DOHH2 (cell line): ENCODE results near the gene PI3.

Experiments used
- H3F3A ChIP-seq: fragments of 200-600 bp; sonication (generic), shearing (Covaris generic); 2 replicates; pipeline ENCODE4 v1.6.0; 2016; ENCODE audit warnings: antibody characterized with exemption, mild to moderate bottlenecking; ENCODE audit not compliant: control insufficient read depth, insufficient read depth
- H3K27ac ChIP-seq: fragments of 200-600 bp; sonication (generic); 2 replicates; pipeline ENCODE4 v1.5.1; 2014; ENCODE audit warnings: low read depth, mild to moderate bottlenecking, low read length, moderate library complexity
- H3K27me3 ChIP-seq: fragments of 200-600 bp; sonication (generic); 2 replicates; pipeline ENCODE4 v1.6.1; 2014; ENCODE audit warnings: mild to moderate bottlenecking, low read length, mixed read lengths; ENCODE audit not compliant: control insufficient read depth
- H3K36me3 ChIP-seq: fragments of 200-600 bp; sonication (generic); 2 replicates; pipeline ENCODE4 v1.6.1; 2014; ENCODE audit warnings: mild to moderate bottlenecking, low read length, moderate library complexity, mixed read lengths; ENCODE audit not compliant: control insufficient read depth
- H3K4me1 ChIP-seq: fragments of 200-600 bp; sonication (generic); 2 replicates; pipeline ENCODE4 v1.6.1; 2014; ENCODE audit warnings: mild to moderate bottlenecking, low read length, mixed read lengths; ENCODE audit not compliant: control insufficient read depth
- H3K4me2 ChIP-seq: fragments of 200-600 bp; sonication (generic); 2 replicates; pipeline ENCODE4 v1.6.0; 2014; ENCODE audit warnings: mild to moderate bottlenecking, low read length, moderate library complexity
- H3K4me3 ChIP-seq: fragments of 200-600 bp; sonication (generic); 2 replicates; pipeline ENCODE4 v1.5.1; 2014; ENCODE audit warnings: mild to moderate bottlenecking, low read length, mixed read lengths
- H3K79me2 ChIP-seq: fragments of 200-600 bp; sonication (generic); 2 replicates; pipeline ENCODE4 v1.6.1; 2014; ENCODE audit warnings: mild to moderate bottlenecking, low read length, mixed read lengths; ENCODE audit not compliant: control insufficient read depth
- H3K9me2 ChIP-seq: fragments of 200-600 bp; sonication (generic); replicated peaks from 2 replicates; pipeline ENCODE4 v1.6.1; 2014; ENCODE audit warnings: mild to moderate bottlenecking, low read length, mixed read lengths; ENCODE audit not compliant: control insufficient read depth
- H3K9me3 ChIP-seq: fragments of 200-600 bp; sonication (generic); 2 replicates; pipeline ENCODE4 v1.6.1; 2014; ENCODE audit warnings: antibody characterized with exemption, low read length, mixed read lengths; ENCODE audit not compliant: control insufficient read depth, insufficient read depth
- H4K20me1 ChIP-seq: fragments of 200-600 bp; sonication (generic); 2 replicates; pipeline ENCODE4 v1.6.0; 2014; ENCODE audit warnings: low read depth, mild to moderate bottlenecking, antibody characterized with exemption, low read length, moderate library complexity; ENCODE audit not compliant: control insufficient read depth, insufficient read depth
- CTCF ChIP-seq: fragments of 200-600 bp; sonication (generic); IDR thresholded peaks from one replicate; pipeline ENCODE4 v1.5.1; 2014; ENCODE audit warnings: antibody characterized with exemption, mild to moderate bottlenecking, low read depth, low read length; ENCODE audit not compliant: poor library complexity, severe bottlenecking
- EZH2phosphoT487 ChIP-seq: fragments of 200-600 bp; sonication (generic); IDR thresholded peaks from 2 replicates; pipeline ENCODE4 v1.6.1; 2017; ENCODE audit warnings: borderline replicate concordance, mild to moderate bottlenecking, antibody characterized with exemption, low read length, moderate library complexity, mixed read lengths

The PI3 gene

GRCh38 chr20:45209924-45210323, 35.2 kb downstream of the PI3 start:
- no peaks in the 10 kb centered on the region for H4K20me1 ChIP-seq
- no peak overlapping the region for H3K27ac ChIP-seq
- H3K4me1 ChIP-seq = no peaks in the 10 kb centered on the region
- peaks cover 18% of the 10 kb centered on the region for H3K27me3 ChIP-seq
- no peaks in the 10 kb centered on the region for H3K9me3 ChIP-seq
- H3K79me2 ChIP-seq = no peaks in the 10 kb centered on the region
- no peaks in the 10 kb centered on the region for H3F3A ChIP-seq
- H3K36me3 ChIP-seq = no peaks in the 10 kb centered on the region
- H3K9me2 ChIP-seq = no peaks in the 10 kb centered on the region
- no peak overlapping the region for H3K4me2 ChIP-seq
- no peak overlapping the region for H3K4me3 ChIP-seq
- no peak for TF ChIP-seq EZH2phosphoT487
- TF ChIP-seq CTCF = no peak

DNA sequence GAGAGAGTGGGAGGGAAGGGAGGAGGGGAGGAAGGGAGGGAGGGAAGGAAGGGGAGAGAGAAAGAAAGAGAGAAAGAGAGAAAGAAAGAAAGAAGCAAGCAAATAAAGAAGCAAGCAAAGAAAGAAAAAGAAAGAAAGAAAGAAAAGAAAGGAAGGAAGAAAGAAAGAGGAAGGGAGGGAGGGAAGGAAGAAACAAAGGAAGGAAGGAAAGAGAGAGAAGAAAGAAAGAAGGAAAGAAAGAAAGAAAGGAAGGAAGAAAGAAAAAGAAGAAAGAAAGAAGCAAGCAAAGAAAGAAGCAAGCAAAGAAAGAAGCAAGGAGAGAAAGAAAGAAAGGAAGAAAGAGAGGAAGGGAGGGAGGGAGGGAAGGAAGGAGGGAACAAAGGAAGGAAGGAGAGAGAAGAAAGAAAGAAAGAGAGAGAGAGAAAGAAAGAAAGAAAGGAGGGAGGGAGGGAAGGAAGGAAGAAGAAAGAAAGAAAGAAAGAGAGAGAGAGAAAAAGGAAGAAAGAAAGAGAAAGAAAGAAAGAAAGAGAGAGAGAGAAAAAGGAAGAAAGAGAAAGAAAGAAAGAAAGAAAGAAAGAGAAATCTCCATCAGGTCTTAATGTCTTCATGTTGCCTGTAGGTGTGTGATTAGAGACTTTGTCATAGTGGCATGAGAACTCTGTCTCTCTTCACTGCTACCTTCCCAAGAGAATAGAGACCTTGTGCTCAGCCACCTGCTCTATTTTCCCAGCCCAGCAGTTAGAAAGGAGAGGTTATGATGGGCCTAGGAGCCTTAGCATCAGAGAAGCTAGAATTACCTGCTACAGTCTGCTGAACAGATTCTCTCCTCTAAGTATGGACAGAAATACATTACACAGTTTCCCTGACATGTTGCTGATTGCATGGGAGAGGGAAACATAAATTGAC, 37.1 kb downstream of the PI3 start:
- Histone ChIP-seq H3K27me3 (peaks cover 7% of the 10 kb centered on the region; the same call in 1 of the 2 replicates), H3K27ac (no peak overlapping the region), H3K9me2 (no peaks in the 10 kb centered on the region), H3F3A (no peaks in the 10 kb centered on the region), H3K4me2 (no peak overlapping the region), H3K4me1 (no peaks in the 10 kb centered on the region), H3K79me2 (no peaks in the 10 kb centered on the region), H4K20me1 (no peaks in the 10 kb centered on the region), H3K9me3 (no peaks in the 10 kb centered on the region), H3K4me3 (no peak overlapping the region), H3K36me3 (no peaks in the 10 kb centered on the region)
- TF ChIP-seq CTCF (no peak), EZH2phosphoT487 (no peak)

GRCh38 chr20:45212836-45213235, 38.1 kb downstream of the PI3 start:
- H3K27ac ChIP-seq = no peak overlapping the region
- no peak for TF ChIP-seq EZH2phosphoT487

DNA sequence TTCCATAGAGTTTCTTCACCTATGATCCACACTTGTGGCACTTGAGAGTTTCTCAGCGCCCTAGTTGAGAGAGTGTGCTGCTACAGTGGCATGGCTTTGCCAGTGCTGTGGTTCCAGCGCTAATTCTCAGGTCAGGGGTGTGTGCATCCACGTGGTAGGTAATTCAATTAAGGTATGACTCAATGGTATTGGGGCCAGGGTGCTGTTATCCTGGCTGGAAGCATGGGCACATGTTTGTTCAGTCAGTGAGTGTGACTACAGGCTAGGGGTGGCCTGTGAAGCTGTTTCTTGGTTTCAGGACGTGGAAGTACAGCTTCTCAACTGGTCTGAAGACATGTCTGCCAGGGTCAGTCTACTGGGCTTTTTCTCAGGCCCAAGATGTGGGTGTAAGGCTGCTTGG, 43.4 kb downstream of the PI3 start:
- Histone ChIP-seq H3K36me3 (no peaks in the 10 kb centered on the region), H3F3A (no peaks in the 10 kb centered on the region), H3K27ac (no peak overlapping the region), H3K9me2 (no peaks in the 10 kb centered on the region), H4K20me1 (no peaks in the 10 kb centered on the region), H3K4me1 (no peaks in the 10 kb centered on the region), H3K9me3 (no peaks in the 10 kb centered on the region), H3K27me3 (peaks cover 7% of the 10 kb centered on the region; the same call in 1 of the 2 replicates), H3K4me2 (no peak overlapping the region), H3K79me2 (no peaks in the 10 kb centered on the region), H3K4me3 (no peak overlapping the region)
- TF ChIP-seq CTCF = no peak
- TF ChIP-seq EZH2phosphoT487 = no peak

More at GRCh38 chr20:45212836-45213235, 38.1 kb downstream of the PI3 start:
- H3K79me2 ChIP-seq = no peaks in the 10 kb centered on the region
- H3K4me2 ChIP-seq = no peak overlapping the region
- no peak overlapping the region for H3K4me3 ChIP-seq
- no peaks in the 10 kb centered on the region for H3K36me3 ChIP-seq
- H3K9me2 ChIP-seq = no peaks in the 10 kb centered on the region
- no peaks in the 10 kb centered on the region for H3K4me1 ChIP-seq
- H3F3A ChIP-seq = no peaks in the 10 kb centered on the region
- H3K9me3 ChIP-seq = no peaks in the 10 kb centered on the region
- H3K27me3 ChIP-seq = peaks cover 5% of the 10 kb centered on the region; the same call in 1 of the 2 replicates
- no peaks in the 10 kb centered on the region for H4K20me1 ChIP-seq
